Upper lobe of left lung (tissue), 6 donors: ENCODE data around the gene RNF14. TPM values are rescaled to one million over a fixed set of nuclear protein-coding genes. Genes with fewer than 3 reads are reported as not detected.
A peak's percentile ranks its signal among the peaks of the same experiment; 100 is the strongest.

Experiments used
- ATAC-seq, 2 donors: fragments of 200-7000 bp; cut with Tn5 transposase; one replicate each; pipeline ENCODE4 v1.9.1; 2022; ENCODE audit warnings: mild to moderate bottlenecking in 2 of 2, moderate library complexity in 2 of 2; ENCODE audit not compliant: low FRiP score in 2 of 2
- DNase-seq, 2 donors: peaks; one replicate each; pipeline ENCODE4 v3.0.0-alpha.2; 2019 to 2020
- H3K27ac ChIP-seq, 4 donors: fragments of 200-600 bp; sonication (generic); one replicate each; pipeline ENCODE4 v1.5.1; 2016 to 2019
- H3K27me3 ChIP-seq, 4 donors: fragments of 200-600 bp; sonication (generic); one replicate each; pipeline ENCODE4 v1.5.1; 2017 to 2019
- H3K36me3 ChIP-seq, 4 donors: fragments of 200-600 bp; sonication (generic); one replicate each; pipeline ENCODE4 v1.5.1; 2016 to 2019
- H3K4me1 ChIP-seq, 4 donors: fragments of 200-600 bp; sonication (generic); one replicate each; pipeline ENCODE4 v1.5.1; 2018 to 2019
- H3K4me3 ChIP-seq, 4 donors: fragments of 200-600 bp; sonication (generic); one replicate each; pipeline ENCODE4 v1.5.1; 2017 to 2019; ENCODE audit warnings: mild to moderate bottlenecking in 2 of 4, moderate library complexity in 1 of 4
- H3K9me3 ChIP-seq, 4 donors: fragments of 200-600 bp; sonication (generic); one replicate each; pipeline ENCODE4 v1.5.1; 2018 to 2019
- CTCF ChIP-seq, 6 experiments: fragments of 450-650 bp in 4 of 6; fragments of 200-600 bp in 2 of 6; sonication (generic) in 2 of 6; IDR thresholded peaks; one replicate each; pipeline ENCODE4 v1.5.1; 2016 to 2019; ENCODE audit warnings: antibody characterized with exemption in 6 of 6
- EP300 ChIP-seq, 4 donors: sonication (generic); formaldehyde crosslinking; IDR thresholded peaks; one replicate each; pipeline ENCODE4 v1.5.1; 2017; ENCODE audit warnings: antibody characterized with exemption in 4 of 4, control low read depth in 2 of 4
- POLR2A ChIP-seq, 4 donors: fragments of 450-650 bp; IDR thresholded peaks; one replicate each; pipeline ENCODE4 v1.5.1; 2016 to 2017; ENCODE audit warnings: antibody characterized with exemption in 4 of 4, mild to moderate bottlenecking in 2 of 4
- POLR2AphosphoS5 ChIP-seq, 2 donors: sonication (generic); formaldehyde crosslinking; IDR thresholded peaks; one replicate each; pipeline ENCODE4 v1.5.1; 2017; ENCODE audit warnings: antibody characterized with exemption in 2 of 2
- WGBS, 2 donors: methylation state at CpG; one replicate each; pipeline ENCODE4 v1.1.5; 2017 to 2018; 5-methylcytosine and 5-hydroxymethylcytosine counted together
- total RNA-seq, 6 donors: library from RNA; depleted of rRNA in 4 of 6; stranded (reverse); fragments of >200 nt in 4 of 6; gene quantifications; one replicate each; pipeline versions ENCODE4 v1.1.0 to v1.2.1, GENCODE V29; 2016 to 2021
- donor health status: DM: no; HTN: no; CAD: no; lungs with moderate emphysema.
- donor health status: DM: no; HTN: yes; CAD: no; lungs with severe emphysema.

RNF14 gene
- total RNA-seq, 6 donors from 2014 or later, result 20.3 to 54.6 (median 44.3) TPM

- Histone ChIP-seq H3K27ac (no peak overlapping the region), H3K27me3 (no peaks in the 10 kb centered on the region), H3K4me1 (peaks cover 15 to 30% (median 18%) of the 10 kb centered on the region in 4 donors), H3K36me3 (no peaks in the 10 kb centered on the region), H3K9me3 (no peaks in the 10 kb centered on the region), H3K4me3 (no peak overlapping the region)
- ATAC-seq (no peak), DNase-seq (no peak)
- WGBS, 2 donors, result 83 to 87% methylated on average over 4 of the region's 4 CpGs
- no peak for TF ChIP-seq POLR2A (IDR thresholded peaks at IDR 0.05)
- TF ChIP-seq CTCF (IDR thresholded peaks at IDR 0.05), result no peak
- TF ChIP-seq EP300 (IDR thresholded peaks at IDR 0.05), result no peak
- TF ChIP-seq POLR2AphosphoS5 (IDR thresholded peaks at IDR 0.05), result no peak
Measured at GRCh38 chr5:141966275-141966962, 2.5 kb upstream of the RNF14 start.

- H3K27me3 ChIP-seq, result no peaks in the 10 kb centered on the region
- no peak for DNase-seq
- no peak for ATAC-seq
- no peak overlapping the region for H3K4me3 ChIP-seq
- H3K36me3 ChIP-seq, result peaks cover 0 to 1% (median 0%) of the 10 kb centered on the region in 4 donors
- no peak for TF ChIP-seq EP300 (IDR thresholded peaks at IDR 0.05)
- TF ChIP-seq POLR2AphosphoS5 (IDR thresholded peaks at IDR 0.05), result no peak
- TF ChIP-seq CTCF (IDR thresholded peaks at IDR 0.05), result no peak
- no peak for TF ChIP-seq POLR2A (IDR thresholded peaks at IDR 0.05)
- no peaks in the 10 kb centered on the region for H3K9me3 ChIP-seq
- H3K27ac ChIP-seq, result no peak overlapping the region
- peaks cover 15 to 30% (median 18%) of the 10 kb centered on the region in 4 donors for H3K4me1 ChIP-seq
- WGBS, 2 donors, result 92 to 97% methylated on average over 2 of the region's 2 CpGs
Measured at GRCh38 chr5:141966963-141967333, 2.0 kb upstream of the RNF14 start.

- DNase-seq, result no peak
- no peak for ATAC-seq
- WGBS, 2 donors, result 80 to 82% methylated on average over 2 of the region's 2 CpGs
Measured at GRCh38 chr5:141969783-141970771, 1.2 kb downstream of the RNF14 start.

More at GRCh38 chr5:141969783-141970771, 1.2 kb downstream of the RNF14 start:
- H3K4me1 ChIP-seq, result peaks cover 15 to 33% (median 25%) of the 10 kb centered on the region in 4 donors
- H3K27me3 ChIP-seq, result no peaks in the 10 kb centered on the region
- TF ChIP-seq POLR2A (IDR thresholded peaks at IDR 0.05) (no peak), EP300 (IDR thresholded peaks at IDR 0.05) (no peak), CTCF (IDR thresholded peaks at IDR 0.05) (no peak), POLR2AphosphoS5 (IDR thresholded peaks at IDR 0.05) (no peak)
- peak overlapping the region; percentile 94 to 99 (median 98) for H3K27ac ChIP-seq
- H3K4me3 ChIP-seq, result peak overlapping the region; percentile 48 to 70 (median 58)
- peaks cover 0 to 24% (median 12%) of the 10 kb centered on the region in 4 donors for H3K36me3 ChIP-seq
- H3K9me3 ChIP-seq, result no peaks in the 10 kb centered on the region
